Activated CD4-positive, alpha-beta T cell treated with anti-CD3 and anti-CD28 coated beads for 36 hours (primary cell): Measurements from ENCODE around the gene STON1. TPM values are rescaled to one million over a fixed set of nuclear protein-coding genes. Genes with fewer than 3 reads are reported as not detected.

ENCODE experiments used
- ATAC-seq: fragments of 200-7000 bp; cut with Tn5 transposase; one replicate; pipeline ENCODE4 v1.10.0; 2021; ENCODE audit warnings: mild to moderate bottlenecking, moderate library complexity
- CTCF ChIA-PET: fragments of 350-600 bp; sonication (Branson Sonifier 250); formaldehyde crosslinking; loops from one replicate; lab custom pipeline; 2021; ENCODE audit warnings: antibody characterized with exemption; lab: Charles Lee
- POLR2A ChIA-PET: fragments of 350-600 bp; sonication (Branson Sonifier 250); formaldehyde crosslinking; loops from one replicate; lab custom pipeline; 2021; ENCODE audit warnings: antibody characterized with exemption, inconsistent platforms; lab: Charles Lee
- DNase-seq: peaks from one replicate; pipeline ENCODE4 v3.0.0-alpha.2; 2020
- H3K27ac Mint-ChIP-seq: one replicate; pipeline ENCODE4 v1.8.0; 2021; ENCODE audit warnings: mixed read lengths
- H3K27me3 Mint-ChIP-seq: one replicate; pipeline ENCODE4 v1.8.0; 2021; ENCODE audit warnings: mixed read lengths
- H3K36me3 Mint-ChIP-seq: one replicate; pipeline ENCODE4 v1.8.0; 2021; ENCODE audit warnings: low read depth, mixed read lengths
- H3K4me1 Mint-ChIP-seq: one replicate; pipeline ENCODE4 v1.8.0; 2021; ENCODE audit warnings: mixed read lengths
- H3K4me3 Mint-ChIP-seq: one replicate; pipeline ENCODE4 v1.8.0; 2021; ENCODE audit warnings: mild to moderate bottlenecking, moderate library complexity, mixed read lengths
- H3K9me3 Mint-ChIP-seq: one replicate; pipeline ENCODE4 v1.8.0; 2021; ENCODE audit warnings: low read depth, mixed read lengths
- intact Hi-C, 2 experiments: fragments of 100-400 bp; cut with DNase I in 1 of 2; cut with micrococcal nuclease in 1 of 2; formaldehyde crosslinking; loops; one replicate each; pipeline versions ENCODE4 v1.14.2 to v1.15.1; 2022 to 2024; cut with DNase I, micrococcal nuclease
- total RNA-seq, 2 experiments: library from RNA; stranded (reverse); gene quantifications; one replicate each; pipeline ENCODE4 v1.2.3, GENCODE V29; 2021

The STON1 gene
- total RNA-seq, 2 experiments from 2014 or later = 0.97 to 1.3 TPM

GRCh38 chr2:48529676-48530032 lies 300 bp upstream of the STON1 start:
- ATAC-seq = peak; percentile 20
- ChIA-PET CTCF (interaction anchor here (0.7 kb wide), 1 partner anchor 710 kb away, joined by 3 read pairs; no protein-coding TSS in a partner anchor), POLR2A (no interaction called here)
- DNase-seq = no peak
- Mint-ChIP-seq H3K27me3 (peaks cover 3% of the 10 kb centered on the region), H3K9me3 (no peaks in the 10 kb centered on the region), H3K4me1 (peaks cover 7% of the 10 kb centered on the region), H3K4me3 (peak overlapping the region; percentile 71), H3K36me3 (peaks cover 4% of the 10 kb centered on the region), H3K27ac (no peak overlapping the region)
- intact Hi-C loops = no loop called here

- POLR2A ChIA-PET = no interaction called here
- intact Hi-C loops = no loop called here
- Mint-ChIP-seq H3K36me3 (peaks cover under 1% of the 10 kb centered on the region), H3K4me1 (peaks cover 7% of the 10 kb centered on the region), H3K4me3 (peak overlapping the region; percentile 71), H3K9me3 (no peaks in the 10 kb centered on the region), H3K27me3 (peaks cover 3% of the 10 kb centered on the region), H3K27ac (no peak overlapping the region)
- CTCF ChIA-PET = interaction anchor here (0.9 kb wide), 1 partner anchor 8 kb away, joined by 3 read pairs; no protein-coding TSS in a partner anchor
- ATAC-seq (peak; percentile 37), DNase-seq (no peak)
These were observed 1.2 kb downstream of the STON1 start for GRCh38 chr2:48531141-48531648.

- Mint-ChIP-seq H3K27ac (no peak overlapping the region), H3K27me3 (peaks cover 3% of the 10 kb centered on the region), H3K4me1 (peaks cover 7% of the 10 kb centered on the region), H3K4me3 (no peak overlapping the region), H3K9me3 (no peaks in the 10 kb centered on the region), H3K36me3 (no peaks in the 10 kb centered on the region)
- ATAC-seq (no peak), DNase-seq (no peak)
- ChIA-PET POLR2A (no interaction called here), CTCF (interaction anchor here (0.6 to 0.9 kb wide), 2 partner anchors 7 to 1165 kb away, joined by 3 read pairs; no protein-coding TSS in a partner anchor)
- intact Hi-C loops = no loop called here
These were observed 2.2 kb downstream of the STON1 start for GRCh38 chr2:48532174-48532573.

GRCh38 chr2:48532824-48533223 lies 2.9 kb downstream of the STON1 start:
- ATAC-seq (no peak), DNase-seq (no peak)
- H3K9me3 Mint-ChIP-seq = no peaks in the 10 kb centered on the region
- ChIA-PET CTCF (no interaction called here), POLR2A (no interaction called here)
- no peak overlapping the region for H3K27ac Mint-ChIP-seq
- no peak overlapping the region for H3K4me3 Mint-ChIP-seq
- peaks cover 7% of the 10 kb centered on the region for H3K4me1 Mint-ChIP-seq
- no peaks in the 10 kb centered on the region for H3K36me3 Mint-ChIP-seq
- intact Hi-C loops = no loop called here
- peaks cover 3% of the 10 kb centered on the region for H3K27me3 Mint-ChIP-seq

- no peak for DNase-seq
- no peak for ATAC-seq
- Mint-ChIP-seq H3K9me3 (no peaks in the 10 kb centered on the region), H3K27ac (no peak overlapping the region), H3K27me3 (no peaks in the 10 kb centered on the region), H3K4me3 (no peak overlapping the region), H3K36me3 (no peaks in the 10 kb centered on the region), H3K4me1 (peaks cover 6% of the 10 kb centered on the region)
- POLR2A ChIA-PET = no interaction called here
- intact Hi-C loops = no loop called here
- CTCF ChIA-PET = interaction anchor here (2.6 kb wide), 1 partner anchor 10 kb away, joined by 10 read pairs; no protein-coding TSS in a partner anchor
These were observed 4.8 kb downstream of the STON1 start for GRCh38 chr2:48534781-48535180.

- POLR2A ChIA-PET = no interaction called here
- H3K27ac Mint-ChIP-seq = no peak overlapping the region
- no peaks in the 10 kb centered on the region for H3K9me3 Mint-ChIP-seq
- ATAC-seq (no peak), DNase-seq (no peak)
- no peak overlapping the region for H3K4me3 Mint-ChIP-seq
- H3K36me3 Mint-ChIP-seq = no peaks in the 10 kb centered on the region
- no peaks in the 10 kb centered on the region for H3K4me1 Mint-ChIP-seq
- H3K27me3 Mint-ChIP-seq = no peaks in the 10 kb centered on the region
- intact Hi-C loops = no loop called here
- CTCF ChIA-PET = interaction anchor here (0.7 kb wide), 1 partner anchor 404 kb away, joined by 3 read pairs; no protein-coding TSS in a partner anchor
These were observed 10.4 kb downstream of the STON1 start for GRCh38 chr2:48540237-48540935.

- POLR2A ChIA-PET = no interaction called here
- no peaks in the 10 kb centered on the region for H3K36me3 Mint-ChIP-seq
These were observed 11.9 kb downstream of the STON1 start for GRCh38 chr2:48541666-48542389.

GRCh38 chr2:48543895-48544294 lies 13.9 kb downstream of the STON1 start:
- Mint-ChIP-seq H3K27ac (no peak overlapping the region), H3K36me3 (no peaks in the 10 kb centered on the region), H3K9me3 (no peaks in the 10 kb centered on the region), H3K4me3 (no peak overlapping the region), H3K4me1 (no peaks in the 10 kb centered on the region), H3K27me3 (no peaks in the 10 kb centered on the region)
- ATAC-seq (no peak), DNase-seq (no peak)
- POLR2A ChIA-PET = no interaction called here
- intact Hi-C loops = no loop called here
- CTCF ChIA-PET = no interaction called here

More at GRCh38 chr2:48541666-48542389, 11.9 kb downstream of the STON1 start:
- no peak overlapping the region for H3K27ac Mint-ChIP-seq
- DNase-seq (no peak), ATAC-seq (no peak)
- intact Hi-C loops = no loop called here
- no peak overlapping the region for H3K4me3 Mint-ChIP-seq
- H3K9me3 Mint-ChIP-seq = no peaks in the 10 kb centered on the region
- H3K4me1 Mint-ChIP-seq = no peaks in the 10 kb centered on the region
- H3K27me3 Mint-ChIP-seq = no peaks in the 10 kb centered on the region
- CTCF ChIA-PET = no interaction called here

- H3K27me3 Mint-ChIP-seq = no peaks in the 10 kb centered on the region
These were observed 15.3 kb downstream of the STON1 start for GRCh38 chr2:48545244-48545643.

GRCh38 chr2:48548840-48549239 lies 18.9 kb downstream of the STON1 start:
- ATAC-seq (no peak), DNase-seq (no peak)
- Mint-ChIP-seq H3K9me3 (no peaks in the 10 kb centered on the region), H3K27ac (no peak overlapping the region), H3K36me3 (no peaks in the 10 kb centered on the region), H3K27me3 (no peaks in the 10 kb centered on the region), H3K4me3 (no peak overlapping the region), H3K4me1 (no peaks in the 10 kb centered on the region)
- intact Hi-C loops = no loop called here
- ChIA-PET POLR2A (no interaction called here), CTCF (no interaction called here)

More at GRCh38 chr2:48545244-48545643, 15.3 kb downstream of the STON1 start:
- DNase-seq = no peak
- H3K4me1 Mint-ChIP-seq = no peaks in the 10 kb centered on the region
- intact Hi-C loops = no loop called here
- H3K27ac Mint-ChIP-seq = no peak overlapping the region
- no peak overlapping the region for H3K4me3 Mint-ChIP-seq
- no peak for ATAC-seq
- H3K9me3 Mint-ChIP-seq = no peaks in the 10 kb centered on the region
- no peaks in the 10 kb centered on the region for H3K36me3 Mint-ChIP-seq
- POLR2A ChIA-PET = no interaction called here
- CTCF ChIA-PET = no interaction called here

GRCh38 chr2:48549972-48550371 lies 20.0 kb downstream of the STON1 start:
- no peaks in the 10 kb centered on the region for H3K27me3 Mint-ChIP-seq
- CTCF ChIA-PET = no interaction called here
- POLR2A ChIA-PET = no interaction called here

More at GRCh38 chr2:48549972-48550371, 20.0 kb downstream of the STON1 start:
- Mint-ChIP-seq H3K4me1 (no peaks in the 10 kb centered on the region), H3K36me3 (no peaks in the 10 kb centered on the region), H3K4me3 (no peak overlapping the region), H3K27ac (no peak overlapping the region), H3K9me3 (no peaks in the 10 kb centered on the region)
- no peak for ATAC-seq
- intact Hi-C loops = no loop called here
- no peak for DNase-seq
